Tibial nerve (tissue), 3 donors: ENCODE data around the gene ISG15.

Source experiments
- CTCF ChIP-seq, 5 experiments: fragments of 200-600 bp in 3 of 5; fragments of 450-650 bp in 2 of 5; sonication (generic) in 3 of 5; IDR thresholded peaks; one replicate each; pipeline ENCODE4 v1.5.1; 2016 to 2019; ENCODE audit warnings: antibody characterized with exemption in 5 of 5, mild to moderate bottlenecking in 3 of 5, moderate library complexity in 2 of 5
- POLR2A ChIP-seq, 2 donors: fragments of 450-650 bp; IDR thresholded peaks; one replicate each; pipeline ENCODE4 v1.6.1; 2017; ENCODE audit warnings: antibody characterized with exemption in 2 of 2, mild to moderate bottlenecking in 2 of 2, moderate library complexity in 2 of 2

- TF ChIP-seq CTCF (IDR thresholded peaks at IDR 0.05) (no peak), POLR2A (IDR thresholded peaks at IDR 0.05) (no peak)
These were observed 21.4 kb upstream of the ISG15 start for GRCh38 chr1:991895-992294.
